ENCODE measurements around the gene EPHA4. TPM values are rescaled to one million over a fixed set of nuclear protein-coding genes. Genes with fewer than 3 reads are reported as not detected.

The EPHA4 gene
- total RNA-seq, 4 donors from 2014 or later: 38.9 to 98.9 (median 68.0) TPM

- intact Hi-C loops (cut with DNase I): no loop called here
- Histone ChIP-seq H3K27me3 (no peaks in the 10 kb centered on the region), H3K4me3 (replicated peaks in 1 of 3) (no peak overlapping the region), H3K36me3 (no peaks in the 10 kb centered on the region), H3K27ac (no peak overlapping the region), H3K9me3 (no peaks in the 10 kb centered on the region), H3K4me1 (peaks cover 2 to 4% of the 10 kb centered on the region in 2 donors)
- 73 to 77% methylated on average over 2 of the region's 2 CpGs for WGBS, 2 donors
- DNase-seq: no peak
- TF ChIP-seq POLR2A (IDR thresholded peaks at IDR 0.05) (no peak), CTCF (IDR thresholded peaks at IDR 0.05) (no peak)
Observed at GRCh38 chr2:221435171-221435570, 136.9 kb downstream of the EPHA4 start.

- H3K9me3 ChIP-seq: no peaks in the 10 kb centered on the region
- WGBS, 2 donors: 90 to 91% methylated on average over 7 of the region's 7 CpGs
- no peak for DNase-seq
Observed at GRCh38 chr2:221434142-221434541, 138.0 kb downstream of the EPHA4 start.

GRCh38 chr2:221431477-221431876 is 140.6 kb downstream of the EPHA4 start:
- WGBS, 2 donors: 79 to 97% methylated on average over 3 of the region's 3 CpGs
- no peak for TF ChIP-seq CTCF (IDR thresholded peaks at IDR 0.05)
- no peak for TF ChIP-seq POLR2A (IDR thresholded peaks at IDR 0.05)
- no peak overlapping the region for H3K27ac ChIP-seq

More at GRCh38 chr2:221434142-221434541, 138.0 kb downstream of the EPHA4 start:
- Histone ChIP-seq H3K36me3 (no peaks in the 10 kb centered on the region), H3K4me1 (peaks cover 8 to 10% of the 10 kb centered on the region in 2 donors), H3K27ac (no peak overlapping the region), H3K27me3 (no peaks in the 10 kb centered on the region), H3K4me3 (replicated peaks in 1 of 3) (no peak overlapping the region)
- TF ChIP-seq CTCF (IDR thresholded peaks at IDR 0.05): no peak
- TF ChIP-seq POLR2A (IDR thresholded peaks at IDR 0.05): no peak
- intact Hi-C loops (cut with DNase I): no loop called here

GRCh38 chr2:221429741-221430491 is 142.2 kb downstream of the EPHA4 start:
- Histone ChIP-seq H3K4me1 (peaks cover 26 to 33% of the 10 kb centered on the region in 2 donors), H3K27me3 (no peaks in the 10 kb centered on the region), H3K4me3 (replicated peaks in 1 of 3) (no peak overlapping the region), H3K9me3 (no peaks in the 10 kb centered on the region), H3K36me3 (no peaks in the 10 kb centered on the region), H3K27ac (peak overlapping the region; percentile 21 to 51 (median 22))
- 65 to 69% methylated on average over 5 to 7 of the region's 7 CpGs for WGBS, 2 donors
- intact Hi-C loops (cut with DNase I): no loop called here
- TF ChIP-seq POLR2A (IDR thresholded peaks at IDR 0.05): no peak
- TF ChIP-seq CTCF (IDR thresholded peaks at IDR 0.05): no peak
- DNase-seq: peak; percentile 89 to 91

More at GRCh38 chr2:221431477-221431876, 140.6 kb downstream of the EPHA4 start:
- Histone ChIP-seq H3K9me3 (no peaks in the 10 kb centered on the region), H3K4me1 (peaks cover 13 to 22% of the 10 kb centered on the region in 2 donors), H3K27me3 (no peaks in the 10 kb centered on the region), H3K4me3 (replicated peaks in 1 of 3) (no peak overlapping the region), H3K36me3 (no peaks in the 10 kb centered on the region)
- intact Hi-C loops (cut with DNase I): no loop called here
- no peak for DNase-seq

GRCh38 chr2:221428896-221429295 is 143.2 kb downstream of the EPHA4 start:
- no peak overlapping the region for H3K4me3 ChIP-seq (replicated peaks in 1 of 3)
- H3K27me3 ChIP-seq: no peaks in the 10 kb centered on the region
- no peak for TF ChIP-seq CTCF (IDR thresholded peaks at IDR 0.05)
- no peak for TF ChIP-seq POLR2A (IDR thresholded peaks at IDR 0.05)
- 94% methylated on average over 2 of the region's 2 CpGs for WGBS, 2 donors
- H3K27ac ChIP-seq: peak overlapping the region in 1 of 3 donors; percentile 8
- intact Hi-C loops (cut with DNase I): no loop called here
- peaks cover 26 to 33% of the 10 kb centered on the region in 2 donors for H3K4me1 ChIP-seq
- no peaks in the 10 kb centered on the region for H3K36me3 ChIP-seq
- DNase-seq: no peak
- H3K9me3 ChIP-seq: no peaks in the 10 kb centered on the region

Data from thyroid gland (tissue), 4 donors.